DOHH2 (cell line): Measurements from ENCODE around the gene PPP1R12C.

Experiments
- CTCF ChIP-seq: fragments of 200-600 bp; sonication (generic); IDR thresholded peaks from one replicate; pipeline ENCODE4 v1.5.1; 2014; ENCODE audit warnings: antibody characterized with exemption, mild to moderate bottlenecking, low read depth, low read length; ENCODE audit not compliant: poor library complexity, severe bottlenecking
- EZH2phosphoT487 ChIP-seq: fragments of 200-600 bp; sonication (generic); IDR thresholded peaks from 2 replicates; pipeline ENCODE4 v1.6.1; 2017; ENCODE audit warnings: borderline replicate concordance, mild to moderate bottlenecking, antibody characterized with exemption, low read length, moderate library complexity, mixed read lengths

- TF ChIP-seq CTCF (no peak), EZH2phosphoT487 (no peak)
Measured at GRCh38 chr19:55119053-55119452, 1.6 kb upstream of the PPP1R12C start.
